IPS-11a (cell line): ENCODE data around the gene CAPN15.

Source experiments
- H3K4me3 ChIP-seq: one replicate; pipeline ENCODE4 v1.5.1; 2013; ENCODE audit warnings: low read depth, low read length, control low read depth

CAPN15 gene

DNA sequence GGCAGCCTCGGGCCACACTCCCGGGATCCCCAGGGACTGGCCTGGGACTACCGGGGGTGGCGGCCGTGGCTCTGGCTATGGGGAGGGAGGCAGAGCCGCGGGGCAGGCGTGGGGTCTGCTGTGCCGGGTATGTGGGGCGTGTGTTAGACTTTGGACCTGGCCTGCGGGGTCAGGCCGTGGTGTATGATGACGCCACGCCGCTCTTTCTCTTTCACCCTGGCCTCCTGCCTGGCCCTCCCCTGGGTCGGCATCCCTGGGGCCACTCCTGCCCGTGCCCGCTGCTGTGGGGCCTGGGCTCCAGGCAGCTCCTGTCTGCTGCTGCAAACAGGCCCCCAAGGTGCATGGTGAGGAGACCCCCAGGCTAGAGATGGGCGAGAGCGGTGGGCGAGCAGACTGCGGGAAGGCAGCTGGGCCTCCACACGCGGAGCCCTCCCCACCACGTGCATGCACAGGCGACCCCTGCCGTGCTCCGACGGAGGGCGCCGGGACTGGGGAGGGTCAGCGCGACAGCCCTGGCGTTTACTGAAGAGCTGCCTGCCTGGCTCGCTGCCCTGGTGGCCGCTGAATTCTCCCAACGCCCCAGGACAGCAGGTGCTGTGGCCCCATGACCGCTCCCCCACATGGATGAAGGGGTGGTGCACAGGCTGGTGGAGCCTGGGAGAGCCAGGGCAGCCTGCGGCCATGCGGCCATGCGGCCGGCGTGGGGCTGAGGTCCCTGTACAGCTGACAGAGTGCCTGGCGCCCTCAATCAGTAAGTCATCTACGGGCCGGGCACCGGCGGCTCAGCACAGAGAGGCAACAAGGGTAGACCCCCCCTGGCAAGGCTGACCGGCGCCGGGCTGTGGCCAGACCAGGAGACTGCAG lies 16.0 kb downstream of the CAPN15 start:
- no peak overlapping the region for H3K4me3 ChIP-seq

DNA sequence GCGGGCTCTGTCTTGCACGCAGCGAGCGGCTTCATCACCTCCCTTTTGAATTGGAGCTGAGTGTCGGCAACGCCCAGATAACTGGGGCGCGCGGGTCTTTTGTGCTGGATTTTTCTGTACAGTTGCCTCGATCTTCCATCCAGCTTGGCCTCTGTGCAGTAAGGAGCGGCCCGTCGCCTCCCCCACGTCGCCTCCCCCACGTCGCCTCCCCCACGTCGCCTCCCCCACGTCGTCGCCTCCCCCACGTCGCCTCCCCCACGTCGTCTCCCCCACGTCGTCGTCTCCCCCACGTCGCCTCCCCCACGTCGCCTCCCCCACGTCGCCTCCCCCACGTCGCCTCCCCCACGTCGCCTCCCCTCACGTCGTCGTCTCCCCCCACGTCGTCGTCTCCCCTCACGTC lies 17.0 kb downstream of the CAPN15 start:
- no peak overlapping the region for H3K4me3 ChIP-seq

DNA sequence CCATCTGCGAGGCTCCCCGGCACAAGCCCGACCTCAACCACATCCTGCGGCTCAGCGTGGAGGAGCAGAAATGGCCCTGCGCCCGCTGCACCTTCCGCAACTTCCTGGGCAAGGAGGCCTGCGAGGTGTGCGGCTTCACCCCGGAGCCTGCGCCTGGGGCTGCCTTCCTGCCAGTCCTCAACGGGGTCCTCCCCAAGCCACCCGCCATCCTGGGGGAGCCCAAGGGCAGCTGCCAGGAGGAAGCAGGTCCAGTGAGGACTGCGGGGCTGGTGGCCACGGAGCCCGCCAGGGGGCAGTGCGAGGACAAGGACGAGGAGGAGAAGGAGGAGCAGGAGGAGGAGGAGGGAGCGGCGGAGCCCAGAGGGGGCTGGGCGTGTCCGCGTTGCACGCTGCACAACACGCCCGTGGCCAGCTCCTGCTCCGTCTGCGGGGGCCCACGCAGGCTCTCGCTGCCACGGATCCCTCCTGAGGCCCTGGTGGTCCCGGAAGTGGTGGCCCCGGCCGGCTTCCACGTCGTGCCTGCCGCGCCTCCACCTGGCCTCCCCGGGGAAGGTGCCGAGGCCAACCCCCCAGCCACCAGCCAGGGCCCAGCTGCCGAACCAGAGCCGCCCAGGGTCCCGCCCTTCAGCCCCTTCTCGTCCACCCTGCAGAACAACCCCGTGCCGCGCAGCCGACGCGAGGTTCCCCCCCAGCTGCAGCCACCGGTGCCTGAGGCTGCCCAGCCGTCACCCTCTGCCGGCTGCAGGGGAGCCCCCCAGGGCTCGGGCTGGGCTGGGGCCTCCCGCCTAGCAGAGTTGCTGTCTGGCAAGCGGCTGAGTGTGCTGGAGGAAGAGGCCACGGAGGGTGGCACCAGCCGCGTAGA lies 19.6 kb downstream of the CAPN15 start:
- no peak overlapping the region for H3K4me3 ChIP-seq

DNA sequence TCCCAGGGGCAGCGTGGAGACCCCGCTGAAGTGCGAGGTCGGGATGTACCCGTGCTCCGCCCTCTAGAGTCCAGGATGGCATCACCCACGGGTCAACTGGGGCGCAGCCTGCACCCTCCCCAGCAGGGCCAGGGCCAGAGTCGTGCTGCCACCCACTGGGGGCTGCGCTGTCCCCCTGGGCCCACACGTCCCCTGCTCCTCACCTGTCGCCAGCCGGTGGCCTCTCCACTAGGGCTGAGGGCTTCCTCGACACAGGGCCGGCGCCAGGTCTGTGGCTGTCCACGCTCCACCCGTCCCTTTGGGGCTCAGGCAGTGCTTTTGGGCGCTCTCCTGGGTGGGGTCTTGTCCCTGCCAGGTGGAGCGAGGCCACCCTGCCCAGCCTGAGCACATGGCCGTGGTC lies 21.1 kb downstream of the CAPN15 start:
- no peak overlapping the region for H3K4me3 ChIP-seq

DNA sequence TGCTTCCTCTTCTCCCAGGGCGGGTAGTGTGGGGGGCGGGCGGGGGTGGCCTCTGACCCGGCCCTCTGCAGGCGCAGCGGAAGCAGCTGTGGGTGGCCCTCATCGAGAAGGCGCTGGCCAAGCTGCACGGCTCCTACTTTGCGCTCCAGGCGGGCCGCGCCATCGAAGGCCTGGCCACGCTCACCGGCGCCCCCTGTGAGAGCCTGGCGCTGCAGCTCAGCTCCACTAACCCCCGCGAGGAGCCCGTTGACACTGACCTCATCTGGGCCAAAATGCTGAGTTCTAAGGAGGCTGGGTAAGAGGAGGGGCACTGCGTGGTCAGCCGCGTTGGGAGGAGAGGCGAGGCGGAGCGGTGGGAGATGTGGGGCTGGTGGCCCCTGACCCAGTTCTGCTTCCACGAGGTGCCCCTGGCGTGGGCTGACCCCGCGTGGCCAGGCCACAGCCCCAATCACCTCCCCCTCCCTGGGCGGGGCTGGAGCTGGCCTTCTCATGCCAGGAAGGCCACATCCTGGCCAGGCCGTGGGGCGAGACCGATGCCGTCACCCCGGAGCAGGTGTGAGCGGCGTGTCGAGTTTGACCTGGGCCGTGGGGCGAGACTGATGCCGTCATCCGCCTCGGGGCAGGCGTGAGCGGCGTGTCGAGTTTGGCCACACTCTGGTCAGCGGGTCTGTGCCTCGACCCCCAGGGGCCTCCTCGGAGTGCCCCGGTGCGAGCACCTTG lies 22.2 kb downstream of the CAPN15 start:
- H3K4me3 ChIP-seq: no peak overlapping the region

DNA sequence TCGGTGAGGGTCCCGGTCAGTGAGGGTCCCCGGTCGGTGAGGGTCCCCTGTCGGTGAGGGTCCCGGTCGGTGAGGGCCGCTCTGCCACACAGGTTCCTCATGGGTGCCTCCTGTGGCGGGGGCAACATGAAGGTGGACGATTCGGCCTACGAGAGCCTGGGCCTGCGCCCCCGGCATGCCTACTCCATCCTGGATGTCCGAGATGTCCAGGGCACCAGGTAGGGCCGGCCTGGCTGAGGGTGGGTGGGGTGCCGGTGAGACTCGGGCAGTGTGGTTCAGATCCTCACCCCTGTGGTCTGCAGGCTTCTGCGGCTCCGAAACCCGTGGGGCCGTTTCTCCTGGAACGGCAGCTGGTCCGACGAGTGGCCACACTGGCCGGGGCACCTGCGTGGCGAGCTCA lies 23.7 kb downstream of the CAPN15 start:
- H3K4me3 ChIP-seq: no peak overlapping the region

DNA sequence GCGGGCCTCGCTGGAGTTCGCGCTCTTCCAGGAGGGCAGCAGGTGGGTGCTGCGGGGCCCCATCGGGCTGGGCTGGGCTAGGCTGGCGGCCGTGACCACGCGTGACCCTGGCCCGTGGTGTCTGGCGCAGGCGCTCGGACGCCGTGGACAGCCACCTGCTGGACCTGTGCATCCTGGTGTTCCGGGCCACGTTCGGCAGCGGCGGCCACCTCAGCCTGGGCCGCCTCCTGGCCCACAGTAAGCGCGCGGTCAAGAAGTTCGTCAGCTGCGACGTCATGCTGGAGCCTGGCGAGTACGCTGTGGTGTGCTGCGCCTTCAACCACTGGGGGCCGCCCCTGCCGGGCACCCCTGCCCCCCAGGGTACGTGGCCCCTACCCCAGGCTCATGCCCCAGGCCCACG lies 24.7 kb downstream of the CAPN15 start:
- no peak overlapping the region for H3K4me3 ChIP-seq

DNA sequence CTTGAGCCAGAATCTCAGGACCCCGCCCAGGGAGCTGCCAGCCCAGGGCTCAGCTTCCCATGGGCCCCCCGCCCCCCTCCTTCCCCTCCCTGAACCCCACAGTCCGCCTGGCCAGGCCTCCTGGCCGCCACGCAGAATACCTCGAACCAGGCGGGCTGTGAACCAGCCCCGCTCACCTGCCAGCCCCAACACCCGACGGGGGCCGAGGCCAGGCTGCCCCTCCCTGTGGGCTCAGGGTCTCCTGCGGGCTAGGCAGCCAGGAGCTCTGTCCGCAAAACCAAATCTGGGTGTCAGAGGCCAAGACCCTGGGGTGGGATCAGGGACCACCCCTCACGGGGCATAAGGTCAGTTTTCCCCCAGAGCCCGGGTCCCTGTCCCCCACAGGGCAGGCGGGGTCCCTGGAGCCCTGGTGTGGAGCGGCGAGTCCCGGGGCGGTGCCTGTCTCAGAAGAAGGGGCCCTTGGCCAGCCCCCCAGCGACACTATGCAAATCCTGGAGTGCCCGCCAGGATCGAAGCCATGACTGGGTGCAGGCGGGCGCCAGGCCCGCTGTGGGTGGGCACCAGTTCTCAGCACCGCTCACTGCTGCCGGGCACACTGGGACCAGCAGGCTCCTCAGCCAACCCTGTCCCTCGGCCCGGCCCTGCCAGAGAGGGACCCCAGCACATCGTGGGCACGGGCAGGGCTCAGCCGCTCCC lies 26.2 kb downstream of the CAPN15 start:
- H3K4me3 ChIP-seq: no peak overlapping the region

DNA sequence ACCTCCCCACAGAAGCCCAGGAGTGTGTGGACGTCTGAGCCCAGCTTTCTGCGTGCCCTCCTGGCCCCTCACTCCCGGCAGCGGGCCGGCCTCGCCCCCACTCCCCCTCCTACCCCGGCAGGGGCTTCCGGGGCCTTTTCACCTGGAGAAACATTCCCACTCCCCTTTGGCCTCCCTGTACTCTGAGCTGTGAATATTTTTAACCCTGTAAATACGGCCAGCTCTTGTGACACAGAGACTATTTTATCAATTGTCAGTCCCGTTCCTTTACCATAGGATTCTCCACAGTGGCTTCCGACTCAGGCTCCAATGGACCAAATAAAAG lies 26.7 kb downstream of the CAPN15 start:
- H3K4me3 ChIP-seq: no peak overlapping the region

DNA sequence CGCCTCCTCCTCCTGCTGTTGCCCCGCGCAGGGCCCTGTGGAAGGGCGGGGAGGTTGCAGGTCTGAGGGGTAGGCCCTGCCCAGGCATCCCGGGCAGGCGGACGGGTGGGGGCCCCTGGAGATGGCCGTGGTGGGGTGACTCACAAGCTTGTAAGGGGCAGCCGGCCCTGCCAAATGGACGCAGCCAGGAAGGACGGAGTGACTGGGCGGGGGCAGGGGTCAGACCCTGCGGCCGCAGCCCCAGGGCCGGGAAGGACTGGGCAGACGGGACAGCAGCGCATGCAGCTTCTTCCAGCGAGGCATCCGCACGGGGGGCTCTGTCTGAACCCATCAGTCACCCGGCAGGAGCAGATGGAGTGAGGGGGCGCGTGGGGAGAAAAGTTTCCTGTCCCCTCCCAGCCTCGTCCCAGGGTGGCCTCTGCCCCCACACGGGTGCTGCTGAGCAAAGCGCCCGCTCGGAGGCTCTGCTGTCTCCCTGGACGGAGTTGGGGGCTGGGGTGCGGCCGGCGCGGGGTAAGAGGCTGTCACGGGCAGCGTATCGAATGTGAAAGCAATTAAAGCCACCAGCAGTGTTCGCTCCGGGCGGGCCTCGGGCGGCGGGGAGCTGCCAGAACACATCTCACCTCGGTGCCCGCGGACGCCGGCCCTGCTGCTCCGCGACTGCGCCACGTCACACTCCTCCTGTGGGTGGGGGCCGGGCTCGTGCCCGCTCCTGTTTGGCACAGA lies 27.3 kb downstream of the CAPN15 start:
- H3K4me3 ChIP-seq: no peak overlapping the region

DNA sequence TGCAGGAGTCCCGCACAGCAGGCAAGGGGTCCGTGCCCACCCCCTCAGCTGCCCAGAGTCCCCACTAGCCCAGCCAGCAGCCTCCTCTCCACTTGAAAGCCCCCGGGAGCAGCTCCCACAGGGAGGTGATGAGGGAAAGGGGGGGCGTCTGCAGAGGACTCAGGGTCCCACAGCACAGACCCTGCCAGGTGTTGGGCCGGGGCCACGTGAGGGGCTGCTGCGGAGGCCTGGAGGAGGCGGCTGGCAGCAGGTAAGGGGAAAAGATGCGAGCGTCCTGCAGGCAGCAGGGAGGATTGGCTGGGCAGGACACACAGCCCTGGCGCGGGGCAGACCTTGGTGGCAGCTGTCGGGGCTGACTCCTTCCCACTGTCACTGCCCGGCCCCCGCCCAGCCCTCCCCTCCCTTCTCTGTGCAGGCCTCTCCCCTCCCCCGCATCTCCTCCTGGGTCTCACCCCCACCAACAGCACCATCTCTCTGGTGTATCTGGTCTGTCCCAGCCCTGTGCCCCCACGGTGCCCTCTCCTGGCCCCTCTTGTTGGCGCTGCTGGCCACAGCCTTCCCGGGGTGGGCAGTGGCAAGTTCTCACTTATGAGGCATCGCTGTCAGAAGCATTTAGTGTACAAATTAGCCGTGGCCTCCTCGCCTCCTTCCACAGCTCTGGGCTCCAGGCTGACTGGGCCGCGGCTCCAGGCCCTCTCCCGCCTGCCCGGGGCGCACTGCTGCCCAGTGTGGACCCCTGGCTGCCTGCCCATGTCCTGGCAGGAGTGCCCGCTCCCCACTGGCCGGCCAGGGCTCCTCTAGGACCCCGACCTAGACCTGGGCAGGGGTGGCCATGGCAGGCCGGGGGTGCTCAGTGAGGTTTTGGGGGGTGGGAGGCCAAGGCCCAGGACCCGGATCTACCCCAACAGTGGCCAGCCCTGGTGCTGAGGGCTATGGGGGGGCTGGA lies 28.3 kb downstream of the CAPN15 start:
- no peak overlapping the region for H3K4me3 ChIP-seq

DNA sequence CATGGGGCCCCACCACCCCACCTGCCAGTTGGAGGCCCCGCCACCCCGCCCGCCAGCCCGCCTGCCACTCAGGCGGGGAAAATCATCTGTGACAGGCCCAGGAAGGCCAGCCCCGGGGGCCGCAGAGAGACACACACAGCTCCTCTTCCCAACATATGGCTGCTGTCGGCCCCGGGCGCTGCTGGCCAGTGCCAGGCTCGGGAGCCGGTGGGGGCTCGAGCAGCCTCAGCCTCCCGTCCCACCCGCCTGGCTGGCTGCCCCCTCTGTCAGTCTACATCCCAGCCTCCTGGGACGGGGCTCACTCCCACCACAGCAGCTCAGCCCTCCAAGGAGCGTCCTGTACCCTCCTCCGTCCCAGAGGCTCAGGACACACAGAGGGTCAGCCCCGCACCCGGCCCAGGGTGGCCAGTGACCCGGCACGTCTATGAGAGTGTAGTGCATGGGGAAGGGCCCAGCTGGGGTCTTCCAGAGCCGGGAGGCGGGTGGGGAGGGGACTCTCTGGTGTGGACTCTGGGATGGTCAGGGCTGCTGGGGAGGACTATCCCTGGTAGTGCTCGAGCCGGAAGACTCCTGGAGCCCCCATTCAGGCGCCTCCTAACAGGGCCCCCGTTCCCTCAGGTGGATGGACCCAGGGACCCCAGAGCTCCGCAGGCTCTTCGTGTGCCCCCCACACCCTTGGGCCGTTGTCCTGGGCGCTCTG lies 29.1 kb downstream of the CAPN15 start:
- no peak overlapping the region for H3K4me3 ChIP-seq

DNA sequence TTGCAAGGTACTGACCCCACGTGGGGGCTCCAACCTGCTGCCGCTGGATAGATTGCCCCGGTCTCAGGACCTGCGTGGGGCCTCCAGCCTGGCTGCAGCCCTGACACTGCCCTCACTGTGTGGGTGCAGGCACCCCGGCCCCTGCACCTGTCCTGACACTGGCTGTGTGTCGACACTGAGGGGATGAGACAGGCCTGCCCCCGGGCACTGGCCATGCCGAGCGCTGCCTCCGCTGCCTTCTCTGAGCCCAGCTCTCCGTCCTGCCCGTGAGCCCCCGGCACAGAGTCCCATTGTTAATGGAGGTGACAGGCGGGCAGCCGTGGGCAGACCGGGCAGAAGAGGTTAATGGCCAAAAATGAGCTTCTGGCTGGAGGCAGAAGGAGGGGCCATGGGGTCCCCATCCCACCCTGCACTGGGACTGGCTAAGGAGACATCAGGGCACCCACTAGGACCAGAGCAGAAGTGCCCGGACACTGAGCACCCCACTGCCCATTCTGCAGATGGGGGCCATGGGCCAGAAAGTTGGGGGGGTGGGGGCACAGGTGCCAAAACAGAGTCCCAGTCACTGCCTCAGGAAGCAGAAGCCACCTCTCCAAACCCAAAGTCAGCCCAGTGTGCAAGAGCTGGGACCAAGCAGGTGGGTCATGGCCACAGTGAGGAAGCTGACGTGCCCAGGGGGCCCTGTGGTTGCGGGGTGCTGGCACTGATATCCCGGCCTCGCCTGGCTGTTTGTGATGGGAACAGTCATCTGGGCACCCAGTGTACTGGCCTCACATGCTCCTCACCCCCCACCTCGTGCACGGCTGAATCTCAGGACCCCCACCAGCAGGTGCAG lies 30.2 kb downstream of the CAPN15 start:
- no peak overlapping the region for H3K4me3 ChIP-seq

DNA sequence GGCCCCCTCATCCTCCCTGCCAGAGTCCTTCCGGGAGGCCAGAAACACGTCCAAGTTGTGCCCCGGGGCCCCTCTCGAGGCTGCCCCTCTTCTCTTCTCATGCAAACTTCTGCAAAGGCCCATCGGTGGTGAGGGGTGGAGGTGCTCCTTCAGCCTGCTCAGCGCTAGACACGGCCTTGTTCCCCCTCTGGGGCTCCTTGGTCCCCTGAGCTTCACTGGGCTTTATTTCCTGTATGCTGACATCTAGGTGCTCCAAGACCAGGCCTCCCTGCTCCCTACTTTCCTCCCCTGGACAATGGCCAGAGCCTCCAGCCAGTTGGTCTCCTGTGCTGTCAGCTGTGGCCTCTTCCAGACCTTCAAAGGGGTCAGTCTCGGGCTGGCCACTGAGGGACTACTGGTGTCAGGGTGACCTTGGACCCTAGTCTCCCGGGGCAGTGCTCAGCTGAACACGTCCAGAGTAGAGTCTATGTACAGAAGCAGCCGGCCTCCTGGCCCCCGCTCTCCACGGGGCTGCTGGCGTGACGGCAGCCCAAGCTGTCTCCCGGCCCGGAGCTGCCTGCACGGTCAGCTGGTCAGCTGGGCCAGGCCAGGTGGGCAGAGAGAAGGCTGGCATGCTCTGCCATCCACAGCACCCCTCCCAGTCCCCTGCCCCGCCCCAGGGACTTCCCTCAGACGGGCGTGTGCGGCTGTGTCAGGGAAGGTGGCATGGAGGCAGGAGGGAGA lies 30.9 kb downstream of the CAPN15 start:
- H3K4me3 ChIP-seq: no peak overlapping the region

DNA sequence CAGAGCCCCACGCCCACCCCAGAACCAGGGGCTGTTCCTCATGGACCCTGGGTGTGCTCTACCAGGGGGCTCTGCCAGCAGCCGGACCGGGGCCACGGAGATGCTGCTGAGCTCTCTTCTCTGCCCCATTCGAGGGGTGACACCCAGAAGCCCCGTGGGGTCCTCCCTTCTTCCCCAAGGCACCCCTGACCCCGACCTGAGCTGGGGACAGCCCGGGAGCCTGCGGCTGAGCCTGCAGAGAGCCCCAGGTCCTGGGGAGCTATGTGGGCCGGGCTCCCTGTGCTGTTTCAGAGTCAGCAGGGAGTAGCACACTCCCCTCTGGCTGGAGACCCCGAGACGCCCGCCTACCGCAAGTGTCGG lies 31.5 kb downstream of the CAPN15 start:
- H3K4me3 ChIP-seq: no peak overlapping the region

DNA sequence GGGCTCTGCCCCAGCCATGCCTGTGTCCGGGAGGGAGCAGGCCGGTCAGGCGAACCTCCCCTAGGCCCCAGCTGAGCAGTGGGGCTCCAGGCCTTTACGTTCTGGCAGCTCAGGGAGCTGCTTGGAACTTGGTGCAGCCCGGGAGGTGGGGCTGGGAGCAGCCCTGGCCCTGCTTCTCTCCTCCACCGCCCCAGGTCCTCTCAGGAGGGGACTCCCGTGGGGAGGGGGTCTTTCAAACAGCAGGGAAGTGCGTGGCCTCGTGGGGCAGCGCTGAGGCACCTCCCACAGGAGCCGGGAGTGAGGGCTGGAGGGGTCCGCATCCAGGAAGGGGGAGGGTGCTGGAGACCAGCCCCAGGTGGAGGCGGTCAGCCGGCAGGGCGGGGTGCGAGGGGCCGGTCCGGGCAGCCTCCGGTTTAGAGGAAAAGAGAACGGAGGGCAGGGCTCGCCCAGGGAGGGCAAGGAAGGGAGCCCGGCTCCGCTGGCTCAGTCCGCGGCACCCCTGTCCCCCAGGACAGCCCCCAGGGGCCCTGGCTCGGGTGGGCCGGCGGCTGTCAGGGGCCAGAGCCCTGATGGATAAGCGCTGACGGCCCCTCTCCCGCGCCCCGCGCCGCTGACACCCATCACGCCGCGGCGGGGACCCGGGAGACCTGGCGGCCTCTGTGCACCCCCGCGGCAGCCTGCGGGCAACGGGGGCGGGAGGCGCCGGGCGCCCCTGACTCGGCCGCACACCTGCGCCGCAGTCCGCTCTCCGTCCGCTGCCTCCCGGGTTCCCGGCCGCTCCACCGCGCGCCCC lies 32.1 kb downstream of the CAPN15 start:
- H3K4me3 ChIP-seq: no peak overlapping the region
